ENCODE results near the gene ITGB2. TPM values are rescaled to one million over a fixed set of nuclear protein-coding genes. Genes with fewer than 3 reads are reported as not detected.
"Not testable (repeated sequence)": the region's sequence is repeated elsewhere in the genome, so short reads cannot be mapped to it uniquely, and the experiment has no call there.

Gene ITGB2
- total RNA-seq, 2 donors from 2014 or later, result 31.5 to 70.7 TPM

- ATAC-seq (peak in 1 of 2 donors; percentile 8), DNase-seq (peak; percentile 11)
- intact Hi-C loops (cut with DNase I), result no loop called here
These were observed 596 bp downstream of the ITGB2 start for GRCh38 chr21:44919913-44920693.

- ATAC-seq (peak in 1 of 2 donors; percentile 16), DNase-seq (peak; percentile 24)
- intact Hi-C loops (cut with DNase I), result no loop called here
These were observed 1.4 kb downstream of the ITGB2 start for GRCh38 chr21:44919111-44919912.

DNA sequence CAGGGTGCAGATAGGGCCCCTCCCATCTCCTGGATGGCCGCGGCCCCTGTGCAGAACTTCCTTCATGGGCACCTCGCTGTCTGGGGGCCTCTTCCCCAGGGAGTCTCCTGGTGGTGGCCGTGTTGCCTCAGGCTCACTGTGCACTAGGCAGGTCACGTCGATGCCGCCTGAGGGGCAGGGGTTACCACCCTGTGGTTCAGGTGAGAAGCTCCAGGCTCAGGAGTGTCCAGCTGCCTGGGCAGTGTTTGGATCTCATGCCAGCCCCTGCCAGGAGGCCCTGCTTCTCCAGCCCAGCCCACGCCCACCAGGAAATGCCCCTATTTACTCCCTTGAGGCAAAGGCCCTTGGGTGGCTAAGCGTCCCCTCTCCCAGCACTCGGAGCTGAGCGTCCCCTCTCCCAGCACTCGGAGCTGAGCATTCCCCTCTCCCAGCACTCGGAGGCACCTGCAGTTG is 2.1 kb downstream of the ITGB2 start:
- intact Hi-C loops (cut with DNase I), result no loop called here
- peak; percentile 12 for DNase-seq
- no peak for ATAC-seq

DNA sequence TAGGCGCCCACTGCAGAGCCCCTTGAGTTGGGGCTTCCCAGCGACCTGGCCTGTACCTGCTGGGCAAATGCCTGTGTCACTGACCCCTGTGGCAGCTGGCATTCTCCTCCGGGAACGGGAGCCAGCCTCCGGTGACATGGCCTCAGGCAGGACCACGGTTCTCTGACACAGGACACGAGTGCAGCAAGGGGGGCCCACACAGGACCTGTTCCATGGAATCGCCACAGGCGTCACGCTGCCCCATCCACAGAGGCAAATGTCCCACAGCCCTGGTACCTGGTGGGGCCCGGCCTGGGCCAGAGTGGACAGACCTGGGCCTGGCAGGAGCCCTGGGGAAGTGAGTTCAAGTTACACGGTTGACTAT is 2.6 kb downstream of the ITGB2 start:
- intact Hi-C loops (cut with DNase I), result no loop called here
- peak; percentile 16 for DNase-seq
- ATAC-seq, result no peak

DNA sequence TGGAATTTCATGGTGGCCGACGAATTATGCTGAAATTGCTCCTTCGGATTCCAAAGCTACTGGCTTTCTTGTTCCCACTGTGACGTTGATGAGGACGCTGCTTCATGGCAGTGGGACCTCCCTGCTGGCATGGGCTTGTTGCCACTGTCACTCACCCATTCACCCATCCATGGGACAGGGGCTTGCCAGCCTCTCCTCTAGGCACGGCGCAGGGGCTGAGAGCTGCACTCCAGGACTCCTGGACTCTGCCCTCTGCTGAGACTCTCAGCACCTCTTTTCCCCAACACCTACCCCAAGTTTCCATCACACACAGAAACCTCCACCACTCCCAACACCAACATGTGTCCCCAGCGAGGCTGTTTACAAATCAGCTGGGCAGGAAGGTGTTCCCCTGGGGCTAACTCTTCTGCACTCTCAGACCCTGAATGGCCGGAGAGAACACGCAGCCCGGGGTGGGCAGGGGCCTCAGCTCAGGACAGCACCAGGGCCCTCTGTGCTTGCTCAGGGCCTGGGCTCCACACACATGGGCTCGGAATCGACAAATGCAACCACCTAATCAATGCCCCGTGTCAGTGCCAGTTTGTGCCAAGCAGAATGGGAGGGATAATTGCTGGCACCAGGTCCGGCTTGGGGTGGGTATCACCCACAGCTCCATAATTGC is 3.1 kb downstream of the ITGB2 start:
- intact Hi-C loops (cut with DNase I), result no loop called here
- DNase-seq (peak; percentile 8), ATAC-seq (no peak)

- DNase-seq (no peak), ATAC-seq (no peak)
- intact Hi-C loops (cut with DNase I), result no loop called here
These were observed 3.7 kb downstream of the ITGB2 start for GRCh38 chr21:44916965-44917364.

DNA sequence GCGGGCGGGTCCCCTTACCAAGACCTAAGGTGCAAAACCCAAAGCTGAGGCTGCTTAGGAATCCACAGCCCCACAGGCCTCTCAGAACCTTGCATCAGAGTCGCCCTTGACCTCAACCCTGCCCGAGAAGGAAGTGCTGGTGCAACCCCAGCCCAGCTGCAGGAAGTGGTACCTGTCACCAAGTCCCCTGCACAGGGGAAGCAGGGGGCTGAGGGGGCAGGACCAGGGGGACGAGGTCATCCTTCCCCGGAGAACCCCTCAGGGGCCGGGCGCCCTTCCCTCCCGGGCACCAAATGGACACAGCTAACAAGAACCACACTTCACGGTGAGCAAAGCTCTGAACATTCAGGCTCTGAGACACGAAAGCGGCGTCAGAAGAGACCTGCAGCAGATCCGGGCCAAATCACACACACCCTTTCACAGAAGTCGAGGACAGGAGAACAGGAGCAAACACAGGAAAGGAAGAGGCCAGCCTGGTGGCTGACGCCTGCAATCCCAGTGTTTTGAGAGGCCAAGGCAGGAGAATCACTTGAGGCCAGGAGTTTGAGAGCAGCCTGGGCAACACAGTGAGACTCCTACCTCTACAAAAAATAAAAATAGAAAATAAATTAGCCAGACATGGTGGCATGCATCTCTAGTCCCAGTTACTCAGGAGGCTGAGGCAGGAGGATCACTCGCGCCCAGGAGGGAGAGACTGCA is 6.4 kb downstream of the ITGB2 start:
- DNase-seq (no peak), ATAC-seq (peak; percentile 31 to 40)
- intact Hi-C loops (cut with DNase I), result no loop called here

DNA sequence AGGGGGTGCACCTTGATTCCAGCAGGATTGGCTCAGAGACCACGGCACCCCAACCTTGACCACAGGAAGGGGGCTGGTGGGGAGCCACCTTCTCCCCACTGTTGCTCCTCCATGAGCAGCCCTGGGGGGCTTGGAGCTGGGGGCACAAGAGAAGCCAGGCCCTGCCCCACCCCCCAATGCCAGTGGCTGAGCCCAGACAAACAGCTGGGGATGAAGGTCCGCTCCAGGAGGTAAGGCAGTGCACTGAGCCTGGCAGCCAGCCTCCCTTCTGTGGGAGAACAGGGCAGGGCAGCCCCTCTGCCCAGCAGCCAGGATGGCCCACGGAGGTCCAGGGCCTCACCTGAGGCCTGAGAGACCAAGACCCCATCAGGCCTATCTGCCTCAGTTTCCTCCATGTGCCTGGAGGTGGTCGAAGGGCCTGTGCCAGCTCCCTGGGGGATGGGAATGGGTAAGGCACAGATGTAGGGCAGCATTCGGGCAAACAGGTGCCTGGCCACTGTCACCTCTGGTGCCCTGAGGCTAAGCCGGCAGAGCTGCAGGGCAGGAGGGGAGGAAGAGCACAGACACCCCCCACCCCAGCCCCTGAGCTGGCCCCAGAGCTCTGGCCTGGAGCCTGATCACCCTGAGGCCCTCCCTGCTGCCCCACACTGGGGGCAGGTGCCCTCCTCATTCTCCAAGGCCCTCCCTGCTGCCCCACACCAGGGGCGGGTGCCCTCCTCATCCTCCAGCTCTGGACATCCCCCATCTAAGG is 7.1 kb downstream of the ITGB2 start:
- ATAC-seq (no peak), DNase-seq (no peak)
- intact Hi-C loops (cut with DNase I), result no loop called here

GRCh38 chr21:44912506-44913412 is 7.9 kb downstream of the ITGB2 start:
- intact Hi-C loops (cut with DNase I); DNase-seq: not testable (repeated sequence)

DNA sequence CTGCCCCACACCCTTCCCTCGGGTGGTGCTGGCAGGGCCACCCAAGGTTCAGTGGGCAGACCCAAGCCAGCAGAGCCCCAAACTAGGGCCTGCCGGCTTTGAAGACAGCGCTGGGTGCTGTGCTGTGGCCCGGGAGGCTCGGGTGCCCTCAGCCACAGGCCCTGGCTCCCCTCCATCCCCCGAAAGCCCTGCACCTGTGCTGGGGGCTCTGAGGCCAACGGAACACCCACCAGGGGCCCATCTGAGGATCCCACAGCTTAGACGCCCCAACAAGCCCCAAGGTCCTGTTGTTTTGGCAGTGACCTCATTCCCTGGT is 8.6 kb downstream of the ITGB2 start:
- ATAC-seq (peak in 1 of 2 donors; percentile 5), DNase-seq (no peak)
- intact Hi-C loops (cut with DNase I), result no loop called here

More at GRCh38 chr21:44912506-44913412, 7.9 kb downstream of the ITGB2 start:
- not testable (repeated sequence) for ATAC-seq

DNA sequence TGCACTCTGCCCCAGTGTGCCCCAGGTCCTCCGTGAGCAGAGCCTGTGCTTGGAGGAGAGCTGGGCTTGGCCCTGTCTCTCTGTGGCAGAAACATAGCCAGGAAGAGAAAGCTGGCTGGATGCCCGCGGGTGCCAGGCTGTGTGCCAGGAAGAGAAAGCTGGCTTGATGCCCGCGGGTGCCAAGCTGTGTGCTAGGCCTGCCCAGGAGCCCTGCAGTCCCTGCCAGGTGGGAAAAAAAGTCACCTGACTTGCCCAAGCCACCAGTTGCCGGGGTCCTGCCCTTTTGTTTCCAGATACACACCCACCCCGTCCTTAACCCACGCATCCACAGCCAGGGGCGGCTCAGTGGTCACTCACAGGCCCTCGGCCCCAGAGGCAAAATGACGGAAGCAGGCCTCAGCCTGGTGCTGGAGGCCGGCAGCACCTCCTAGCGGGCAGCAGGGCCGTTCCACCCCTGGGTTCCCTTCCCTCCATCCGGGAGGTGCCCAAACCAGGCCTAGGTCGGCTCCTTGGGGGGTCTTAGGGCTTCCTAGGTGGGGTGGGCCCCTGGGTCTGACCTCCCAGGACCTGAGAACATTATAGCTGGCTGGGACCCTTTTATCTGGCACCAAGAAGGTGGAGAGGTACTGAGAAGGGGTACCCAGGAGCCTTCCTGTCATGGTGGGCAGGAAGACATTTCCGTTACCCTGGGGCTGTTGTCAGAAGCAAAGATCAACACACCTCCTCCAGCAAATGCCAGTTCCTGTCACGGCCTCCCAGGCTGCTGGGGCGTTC is 9.1 kb downstream of the ITGB2 start:
- DNase-seq, result peak; percentile 62
- peak; percentile 70 to 83 for ATAC-seq
- intact Hi-C loops (cut with DNase I), result no loop called here

DNA sequence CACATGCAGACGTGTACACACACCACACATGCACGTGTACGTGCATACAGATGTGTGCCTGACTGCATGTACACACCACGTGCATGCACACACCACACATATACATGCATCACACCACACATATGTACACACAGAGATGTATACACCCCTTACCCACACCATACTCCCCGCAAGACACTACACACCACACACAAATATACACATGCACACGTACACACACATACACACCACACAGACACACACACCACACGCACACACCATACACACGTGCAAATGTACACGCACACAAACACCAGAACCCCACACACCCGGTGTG is 9.7 kb downstream of the ITGB2 start:
- ATAC-seq, result no peak

DNA sequence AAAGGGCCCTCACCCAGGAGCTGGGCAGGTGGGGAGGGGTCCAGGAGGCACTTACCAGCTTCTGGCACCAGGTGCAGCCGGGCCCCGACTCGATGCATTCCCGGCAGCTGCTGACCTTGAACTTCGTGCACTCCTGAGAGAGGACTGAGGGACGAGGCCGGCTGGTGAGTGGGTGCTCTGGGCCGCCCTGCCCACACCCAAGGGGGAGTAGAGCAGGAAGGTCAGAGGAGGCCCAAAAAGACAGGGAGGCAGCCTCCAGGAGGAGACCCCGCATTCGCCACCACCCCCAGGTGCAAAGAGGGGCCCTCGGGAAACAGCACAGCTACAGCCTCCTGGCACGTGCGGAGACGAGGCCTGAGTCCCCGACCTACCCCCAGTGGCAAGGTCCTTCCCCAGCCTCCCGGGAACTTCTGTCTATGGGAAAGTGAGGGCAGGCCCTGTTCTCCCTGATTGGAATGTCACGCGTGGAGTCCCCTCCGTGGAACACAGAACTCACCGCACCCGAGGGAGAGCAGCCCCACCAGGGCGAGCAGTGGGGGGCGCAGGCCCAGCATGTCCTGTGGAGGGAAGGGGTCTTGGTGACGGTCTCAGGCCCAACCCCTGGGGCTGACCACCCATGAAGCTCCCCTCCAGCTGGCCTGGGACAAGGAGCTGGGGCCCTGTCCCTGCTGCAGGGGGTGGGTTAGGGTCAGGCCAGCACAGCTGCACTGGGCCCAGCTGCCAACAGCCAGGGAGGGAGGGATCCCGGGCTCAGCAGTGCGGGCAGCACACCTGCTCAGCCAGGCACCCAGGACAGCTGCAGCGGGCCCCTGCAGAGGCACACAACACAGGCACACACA is 10.3 kb downstream of the ITGB2 start:
- ATAC-seq, result no peak
- intact Hi-C loops (cut with DNase I), result no loop called here

More for the DNA sequence above, 9.7 kb downstream of the ITGB2 start:
- no peak for DNase-seq
- intact Hi-C loops (cut with DNase I), result no loop called here

GRCh38 chr21:44909719-44910118 is 11.0 kb downstream of the ITGB2 start:
- DNase-seq, result no peak
- ATAC-seq, result no peak
- intact Hi-C loops (cut with DNase I), result no loop called here

More for the DNA sequence above, 10.3 kb downstream of the ITGB2 start:
- DNase-seq, result no peak

GRCh38 chr21:44908908-44909307 is 11.8 kb downstream of the ITGB2 start:
- intact Hi-C loops (cut with DNase I), result no loop called here
- no peak for DNase-seq
- no peak for ATAC-seq
